Activated CD4-positive, alpha-beta T cell treated with anti-CD3 and anti-CD28 coated beads, Interleukin-2, amount 10 ng/mL, durations not matched to agents 24 days and 14 days (primary cell): ENCODE results near the gene USP9X. TPM values are rescaled to one million over a fixed set of nuclear protein-coding genes. Genes with fewer than 3 reads are reported as not detected.
"Not testable (repeated sequence)": the region's sequence is repeated elsewhere in the genome, so short reads cannot be mapped to it uniquely, and the experiment has no call there.

Experiments used
- DNase-seq: peaks from one replicate; pipeline ENCODE4 v3.0.0; 2022
- H3K27ac Mint-ChIP-seq: one replicate; pipeline ENCODE4 v1.8.0; 2022; ENCODE audit warnings: mild to moderate bottlenecking, mixed read lengths
- H3K27me3 Mint-ChIP-seq: one replicate; pipeline ENCODE4 v1.8.0; 2022; ENCODE audit warnings: mixed read lengths
- H3K36me3 Mint-ChIP-seq: one replicate; pipeline ENCODE4 v1.8.0; 2022; ENCODE audit warnings: low read depth, mild to moderate bottlenecking, mixed read lengths
- H3K4me1 Mint-ChIP-seq: one replicate; pipeline ENCODE4 v1.8.0; 2021; ENCODE audit warnings: mixed read lengths
- H3K4me3 Mint-ChIP-seq: one replicate; pipeline ENCODE4 v1.8.0; 2022; ENCODE audit warnings: mild to moderate bottlenecking, moderate library complexity, mixed read lengths
- H3K9me3 Mint-ChIP-seq: one replicate; pipeline ENCODE4 v1.8.0; 2021; ENCODE audit warnings: mixed read lengths
- intact Hi-C: fragments of 100-400 bp; cut with micrococcal nuclease; formaldehyde crosslinking; loops from one replicate; pipeline ENCODE4 v1.15.1; 2023
- total RNA-seq: library from RNA; stranded (reverse); gene quantifications from 2 replicates; pipeline ENCODE4 v1.2.3, GENCODE V29; 2022

The USP9X gene
- total RNA-seq, 1 donor from 2014 or later, result 49.8 TPM

GRCh38 chrX:41275661-41276609 lies 190.7 kb downstream of the USP9X start:
- no peaks in the 10 kb centered on the region for H3K9me3 Mint-ChIP-seq
- peaks cover 7% of the 10 kb centered on the region for H3K4me1 Mint-ChIP-seq
- intact Hi-C loops, result loop anchor here (1.0 to 10.0 kb wide), 3 partner anchors 55 to 459 kb away; no protein-coding TSS in a partner anchor
- H3K4me3 Mint-ChIP-seq, result peak overlapping the region; percentile 82
- peak overlapping the region; percentile 81 for H3K27ac Mint-ChIP-seq
- peaks cover 2% of the 10 kb centered on the region for H3K27me3 Mint-ChIP-seq
- peak; percentile 82 for DNase-seq
- H3K36me3 Mint-ChIP-seq, result no peaks in the 10 kb centered on the region

GRCh38 chrX:41276661-41277506 lies 191.6 kb downstream of the USP9X start:
- DNase-seq, result peak; percentile 58
- no peaks in the 10 kb centered on the region for H3K36me3 Mint-ChIP-seq
- intact Hi-C loops, result loop anchor here (1.0 to 10.0 kb wide), 3 partner anchors 54 to 458 kb away; no protein-coding TSS in a partner anchor
- H3K27me3 Mint-ChIP-seq, result peaks cover 2% of the 10 kb centered on the region
- peak overlapping the region; percentile 70 for H3K27ac Mint-ChIP-seq
- H3K4me1 Mint-ChIP-seq, result peaks cover 7% of the 10 kb centered on the region
- H3K4me3 Mint-ChIP-seq, result peak overlapping the region; percentile 82
- no peaks in the 10 kb centered on the region for H3K9me3 Mint-ChIP-seq

GRCh38 chrX:41282307-41282706 lies 197.1 kb downstream of the USP9X start:
- H3K9me3 Mint-ChIP-seq, DNase-seq, H3K27ac Mint-ChIP-seq, H3K4me1 Mint-ChIP-seq, intact Hi-C loops, H3K27me3 Mint-ChIP-seq, H3K4me3 Mint-ChIP-seq, H3K36me3 Mint-ChIP-seq: not testable (repeated sequence)

GRCh38 chrX:41285928-41286327 lies 200.7 kb downstream of the USP9X start:
- H3K4me3 Mint-ChIP-seq, result not testable (repeated sequence)

More at GRCh38 chrX:41285928-41286327, 200.7 kb downstream of the USP9X start:
- H3K36me3 Mint-ChIP-seq, H3K27me3 Mint-ChIP-seq, DNase-seq, intact Hi-C loops, H3K9me3 Mint-ChIP-seq, H3K4me1 Mint-ChIP-seq, H3K27ac Mint-ChIP-seq: not testable (repeated sequence)

Other genes starting within 250 kb of the USP9X start
- 307 and 313 TPM in 2 replicates for gene DDX3X, start 248.7 kb downstream of the USP9X start, total RNA-seq